H1 (cell line): ENCODE data around the gene TSPAN33. TPM values are rescaled to one million over a fixed set of nuclear protein-coding genes. Genes with fewer than 3 reads are reported as not detected.

Experiments used
- CTCF ChIA-PET: fragments of 300-600 bp; sonication (Branson Sonifier 250); formaldehyde crosslinking; loops from one replicate; lab custom pipeline; 2021; ENCODE audit not compliant: partially characterized antibody; lab: Charles Lee
- POLR2A ChIA-PET: fragments of 300-600 bp; sonication (Branson Sonifier 250); formaldehyde crosslinking; loops from one replicate; lab custom pipeline; 2021; ENCODE audit warnings: inconsistent platforms; ENCODE audit not compliant: partially characterized antibody; lab: Charles Lee
- DNase-seq, 2 experiments: peaks; one replicate each; pipeline versions ENCODE4 v3.0.0 to v3.0.0-alpha.2; 2010 to 2022; ENCODE audit warnings: low spot score in 2 of 2, low read depth in 1 of 2, mixed read lengths in 1 of 2
- FAIRE-seq: peaks from 2 replicates; lab custom pipeline; 2011; peaks lifted over from hg19 to GRCh38; lab: Jason Lieb, UNC
- H2AFZ ChIP-seq: 2 replicates; pipeline ENCODE4 v1.8.1; 2012; ENCODE audit warnings: low read length, inconsistent platforms
- H2AK5ac ChIP-seq: 2 replicates; pipeline ENCODE4 v1.6.1; 2013; ENCODE audit warnings: low read depth, low read length
- H2BK120ac ChIP-seq: replicated peaks from 2 replicates; pipeline ENCODE3; 2013; ENCODE audit warnings: low read depth, low read length, inconsistent platforms
- H2BK12ac ChIP-seq: 2 replicates; pipeline ENCODE4 v1.6.1; 2013; ENCODE audit warnings: low read depth, low read length
- H2BK15ac ChIP-seq: 2 replicates; pipeline ENCODE4 v1.6.1; 2013; ENCODE audit warnings: low read length
- H2BK20ac ChIP-seq: 2 replicates; pipeline ENCODE4 v1.6.1; 2013; ENCODE audit warnings: low read length
- H2BK5ac ChIP-seq: 2 replicates; pipeline ENCODE4 v1.6.1; 2013; ENCODE audit warnings: low read depth, low read length
- H3K14ac ChIP-seq: 2 replicates; pipeline ENCODE4 v1.6.1; 2013; ENCODE audit warnings: inconsistent platforms; ENCODE audit not compliant: insufficient read length
- H3K18ac ChIP-seq: 2 replicates; pipeline ENCODE4 v1.6.1; 2013; ENCODE audit warnings: low read length; ENCODE audit errors: extremely low read depth
- H3K23ac ChIP-seq: 2 replicates; pipeline ENCODE4 v1.6.1; 2013; ENCODE audit warnings: inconsistent platforms; ENCODE audit not compliant: insufficient read length
- H3K23me2 ChIP-seq: 2 replicates; pipeline ENCODE4 v1.6.1; 2013; ENCODE audit warnings: low read depth, low read length
- H3K27ac ChIP-seq: 2 replicates; pipeline ENCODE4 v1.6.1; 2011; ENCODE audit warnings: low read depth, low read length, inconsistent platforms
- H3K27me3 ChIP-seq, 4 experiments: replicated peaks in 1 of 4; 1 replicate in 1 of 4; 2 replicates in 3 of 4; pipeline versions ENCODE4 v1.6.1 to v1.8.1; 2011 to 2013; ENCODE audit warnings: low read length in 3 of 4, mild to moderate bottlenecking in 3 of 4, inconsistent platforms in 2 of 4, mixed read lengths in 2 of 4, moderate library complexity in 1 of 4; ENCODE audit not compliant: control insufficient read depth in 3 of 4, insufficient read depth in 3 of 4; ENCODE audit errors: extremely low read depth in 1 of 4
- H3K36me3 ChIP-seq, 4 experiments: 2 replicates each; pipeline versions ENCODE4 v1.6.1 to v1.8.1; 2011 to 2013; ENCODE audit warnings: mild to moderate bottlenecking in 4 of 4, low read length in 3 of 4, moderate library complexity in 2 of 4, control low read depth in 1 of 4, inconsistent platforms in 1 of 4; ENCODE audit not compliant: insufficient read depth in 4 of 4, control insufficient read depth in 2 of 4
- H3K4ac ChIP-seq: replicated peaks from 2 replicates; pipeline ENCODE3; 2013; ENCODE audit warnings: low read length, low read depth, mixed read lengths, inconsistent platforms; ENCODE audit not compliant: insufficient read length
- H3K4me1 ChIP-seq, 4 experiments: replicated peaks in 1 of 4; 1 replicate in 1 of 4; 2 replicates in 3 of 4; pipeline versions ENCODE4 v1.6.1 to v1.8.1; 2011 to 2013; ENCODE audit warnings: low read length in 3 of 4, inconsistent platforms in 2 of 4, mixed read lengths in 1 of 4; ENCODE audit not compliant: insufficient read depth in 4 of 4, control insufficient read depth in 3 of 4
- H3K4me2 ChIP-seq, 2 experiments: 2 replicates each; pipeline versions ENCODE4 v1.6.1 to v1.8.1; 2011 to 2013; ENCODE audit warnings: low read depth in 2 of 2, low read length in 2 of 2, control low read depth in 1 of 2, inconsistent platforms in 1 of 2, mild to moderate bottlenecking in 1 of 2; ENCODE audit not compliant: insufficient read depth in 1 of 2
- H3K4me3 ChIP-seq, 4 experiments: fragments of 200-600, 300-600 bp in 1 of 4; sonication (generic), shearing (Covaris generic), sonication (Bioruptor Twin) in 1 of 4; 2 replicates each; pipeline versions ENCODE4 v1.5.1 to v1.8.1; 2011 to 2016; ENCODE audit warnings: low read length in 4 of 4, low read depth in 3 of 4, control low read depth in 2 of 4, inconsistent platforms in 2 of 4, mild to moderate bottlenecking in 2 of 4, mixed read lengths in 1 of 4, moderate library complexity in 1 of 4; ENCODE audit not compliant: insufficient read depth in 2 of 4; ENCODE audit errors: extremely low read depth in 1 of 4
- H3K56ac ChIP-seq: replicated peaks from 2 replicates; pipeline ENCODE3; 2013; ENCODE audit warnings: low read depth, mild to moderate bottlenecking, mixed read lengths, low read length, inconsistent platforms; ENCODE audit not compliant: insufficient read length
- H3K79me1 ChIP-seq: 2 replicates; pipeline ENCODE4 v1.6.1; 2013; ENCODE audit warnings: low read depth, low read length, control low read depth
- H3K79me2 ChIP-seq, 2 experiments: 2 replicates each; pipeline versions ENCODE4 v1.6.1 to v1.8.1; 2012 to 2013; ENCODE audit warnings: low read length in 2 of 2, mild to moderate bottlenecking in 2 of 2, inconsistent platforms in 1 of 2; ENCODE audit not compliant: insufficient read depth in 2 of 2, control insufficient read depth in 1 of 2
- H3K9ac ChIP-seq, 4 experiments: replicated peaks in 1 of 4; 1 replicate in 1 of 4; 2 replicates in 3 of 4; pipeline versions ENCODE4 v1.6.1 to v1.8.1; 2011 to 2013; ENCODE audit warnings: low read depth in 3 of 4, low read length in 3 of 4, control low read depth in 2 of 4, mild to moderate bottlenecking in 2 of 4, moderate library complexity in 2 of 4, inconsistent platforms in 1 of 4; ENCODE audit errors: extremely low read depth in 1 of 4
- H3K9me3 ChIP-seq, 2 experiments: 2 replicates each; pipeline versions ENCODE4 v1.6.1 to v1.8.1; 2012 to 2013; ENCODE audit warnings: mild to moderate bottlenecking in 2 of 2, moderate library complexity in 2 of 2, control low read depth in 1 of 2, inconsistent platforms in 1 of 2, low read depth in 1 of 2, low read length in 1 of 2, mixed read lengths in 1 of 2; ENCODE audit not compliant: insufficient read depth in 2 of 2
- H4K20me1 ChIP-seq, 2 experiments: replicated peaks in 1 of 2; 2 replicates each; pipeline versions ENCODE3 to v1.8.1; 2011 to 2013; ENCODE audit warnings: inconsistent platforms in 2 of 2, low read length in 2 of 2, mild to moderate bottlenecking in 1 of 2; ENCODE audit not compliant: insufficient read depth in 2 of 2, control insufficient read depth in 1 of 2
- H4K5ac ChIP-seq: 2 replicates; pipeline ENCODE4 v1.6.1; 2013; ENCODE audit warnings: low read length, low read depth, mixed read lengths, inconsistent platforms; ENCODE audit not compliant: insufficient read length
- H4K8ac ChIP-seq: 2 replicates; pipeline ENCODE4 v1.8.0; 2013; ENCODE audit warnings: mild to moderate bottlenecking, moderate library complexity, low read length, inconsistent platforms; ENCODE audit not compliant: insufficient read depth; ENCODE audit errors: extremely low read depth
- H4K91ac ChIP-seq: replicated peaks from 2 replicates; pipeline ENCODE3; 2013; ENCODE audit warnings: low read length, mixed read lengths, inconsistent platforms; ENCODE audit not compliant: insufficient read length
- BCL11A ChIP-seq, 2 experiments: IDR thresholded peaks; one replicate each; pipeline ENCODE4 v1.6.1; 2011; ENCODE audit warnings: low read depth in 2 of 2, low read length in 2 of 2, mild to moderate bottlenecking in 2 of 2
- CHD2 ChIP-seq: IDR thresholded peaks from 2 replicates; pipeline ENCODE4 v1.6.1; 2012; ENCODE audit warnings: low read length, improper control_type of control experiment
- E2F6 ChIP-seq: IDR thresholded peaks from 2 replicates; pipeline ENCODE4 v1.6.1; 2012; ENCODE audit warnings: inconsistent platforms
- EP300 ChIP-seq, 2 experiments: IDR thresholded peaks; 1 replicate in 1 of 2; 2 replicates in 1 of 2; pipeline ENCODE4 v1.6.1; 2011 to 2012; ENCODE audit warnings: low read depth in 2 of 2, low read length in 2 of 2, mild to moderate bottlenecking in 2 of 2, borderline replicate concordance in 1 of 2, inconsistent platforms in 1 of 2, moderate library complexity in 1 of 2
- MAFK ChIP-seq: IDR thresholded peaks from 2 replicates; pipeline ENCODE4 v1.6.1; 2012; ENCODE audit warnings: low read depth, mild to moderate bottlenecking, improper control_type of control experiment, low read length
- SIN3A ChIP-seq, 2 experiments: IDR thresholded peaks in 1 of 2; conservative IDR thresholded peaks in 1 of 2; 2 replicates each; pipeline ENCODE4 v1.6.1; 2011 to 2012; ENCODE audit warnings: low read length in 2 of 2, improper control_type of control experiment in 1 of 2, low read depth in 1 of 2, mild to moderate bottlenecking in 1 of 2
- SP1 ChIP-seq: IDR thresholded peaks from 2 replicates; pipeline ENCODE4 v1.6.1; 2011; ENCODE audit warnings: low read depth, low read length
- TAF1 ChIP-seq: IDR thresholded peaks from 2 replicates; pipeline ENCODE4 v1.6.1; 2011; ENCODE audit warnings: mild to moderate bottlenecking, low read depth, low read length
- TBP ChIP-seq: IDR thresholded peaks from 2 replicates; pipeline ENCODE4 v1.6.1; 2011; ENCODE audit warnings: low read depth, low read length, improper control_type of control experiment
- TCF12 ChIP-seq: IDR thresholded peaks from 2 replicates; pipeline ENCODE4 v1.6.1; 2011; ENCODE audit warnings: low read depth, mild to moderate bottlenecking, low read length
- USF2 ChIP-seq: IDR thresholded peaks from 2 replicates; pipeline ENCODE4 v1.6.1; 2011; ENCODE audit warnings: low read length, improper control_type of control experiment
- WGBS, 2 experiments: shearing (Covaris generic) in 1 of 2; methylation state at CpG; one replicate each; pipeline versions ENCODE4 v1.1.6 to v1.1.7; 2013 to 2015; ENCODE audit warnings: low lambda C conversion rate in 2 of 2, mixed read lengths in 2 of 2, inconsistent platforms in 1 of 2, low coverage in 1 of 2, missing lambda C conversion rate in 1 of 2; ENCODE audit not compliant: insufficient replicate concordance in 2 of 2, insufficient coverage in 1 of 2, insufficient read length in 1 of 2; ENCODE audit errors: extremely low coverage in 1 of 2, missing lambda C conversion rate in 1 of 2; 5-methylcytosine and 5-hydroxymethylcytosine counted together
- polyA plus RNA-seq, 7 experiments: library from polyadenylated mRNA; depleted of rRNA in 3 of 7; stranded (reverse) in 5 of 7; unstranded in 2 of 7; fragments of >200 nt in 5 of 7; fragments of 200-250 nt in 2 of 7; gene quantifications; 1 replicate in 5 of 7; 2 replicates in 1 of 7; 4 replicates in 1 of 7; pipeline versions ENCODE4 v1.2.1 to v1.2.3, GENCODE V29; 2011 to 2013; ENCODE audit warnings: missing spikeins in 2 of 7, mixed read lengths in 2 of 7
- total RNA-seq: library from RNA; stranded (reverse); fragmentation: NEBNext Ultra II Directional; extraction: Animal tissue kit (Norgen Biotek cat#: 25700); gene quantifications from 2 replicates; pipeline ENCODE4 v1.2.1, GENCODE V29; 2021

Gene TSPAN33
- total and polyA plus RNA-seq, 2 of the 8 experiments (the other 6 are each of a cell fraction or from before 2014, with no cell fraction given): 42.8 to 47.1 TPM

GRCh38 chr7:129197771-129198170, 53.3 kb downstream of the TSPAN33 start:
- no peaks in the 10 kb centered on the region for H3K4me1 ChIP-seq
- no peak overlapping the region for H4K5ac ChIP-seq
- peaks cover 4 to 77% of the 10 kb centered on the region in 2 experiments for H3K79me2 ChIP-seq
- H3K9ac ChIP-seq: no peak overlapping the region
- H3K4me2 ChIP-seq: no peak overlapping the region
- H2BK5ac ChIP-seq: no peak overlapping the region
- no peak overlapping the region for H4K8ac ChIP-seq
- ChIA-PET CTCF (interaction anchor here (0.9 to 2.2 kb wide), 4 partner anchors 14 to 34 kb away, joined by 3 to 6 read pairs (median 4); no protein-coding TSS in a partner anchor), POLR2A (interaction anchor here (1.4 to 1.5 kb wide), 2 partner anchors 10 to 28 kb away, joined by 3 to 4 read pairs; no protein-coding TSS in a partner anchor)
- H3K27ac ChIP-seq: no peak overlapping the region
- no peaks in the 10 kb centered on the region for H3K9me3 ChIP-seq
- WGBS, 2 experiments: 95% methylated on average over 4 of the region's 4 CpGs; no CpG with 5 or more reads in 1 of the 2 experiments
- H4K20me1 ChIP-seq: peaks cover 0 to 6% of the 10 kb centered on the region in 2 experiments
- DNase-seq: no peak
- H2AFZ ChIP-seq: no peak overlapping the region
- FAIRE-seq: no peak
- peaks cover 0 to 3% (median 0%) of the 10 kb centered on the region in 4 experiments; a peak in 3 of 8 replicates for H3K36me3 ChIP-seq
- no peaks in the 10 kb centered on the region for H3K23me2 ChIP-seq
- H3K14ac ChIP-seq: no peak overlapping the region
- H3K27me3 ChIP-seq: no peaks in the 10 kb centered on the region
- TF ChIP-seq BCL11A (IDR thresholded peaks at IDR 0.05; ENCODE audit: low read depth in 2 of 2, low read length in 2 of 2) (no peak), CHD2 (no peak), E2F6 (no peak), TBP (no peak), EP300 (IDR thresholded peaks at IDR 0.05; ENCODE audit: borderline replicate concordance in 1 of 2, low read depth in 2 of 2, low read length in 2 of 2) (no peak), TAF1 (no peak), USF2 (no peak), SIN3A (conservative IDR thresholded peaks at IDR 0.05 in 1 of 2, IDR thresholded peaks at IDR 0.05 in 1 of 2; ENCODE audit: low read depth in 1 of 2, low read length in 2 of 2) (no peak), SP1 (no peak), MAFK (no peak), TCF12 (no peak)
- H3K23ac ChIP-seq: no peak overlapping the region
- no peak overlapping the region for H2BK12ac ChIP-seq
- H2BK120ac ChIP-seq: no peak overlapping the region
- no peak overlapping the region for H2AK5ac ChIP-seq
- no peak overlapping the region for H4K91ac ChIP-seq
- H2BK20ac ChIP-seq: no peak overlapping the region
- peaks cover 9% of the 10 kb centered on the region for H3K79me1 ChIP-seq
- no peak overlapping the region for H3K4me3 ChIP-seq
- H3K4ac ChIP-seq: no peak overlapping the region
- no peak overlapping the region for H3K18ac ChIP-seq
- H2BK15ac ChIP-seq: no peak overlapping the region
- no peak overlapping the region for H3K56ac ChIP-seq
